Measurements from ENCODE around the gene CCDC8. TPM values are rescaled to one million over a fixed set of nuclear protein-coding genes. Genes with fewer than 3 reads are reported as not detected.
A peak's percentile ranks its signal among the peaks of the same experiment; 100 is the strongest.

The CCDC8 gene
- total RNA-seq (2012; rRNA removed): 10.3 and 21.3 TPM in 2 replicates

- Histone ChIP-seq H3K9ac (ENCODE audit: low read depth, low read length) (peak within 1 kb of the TSS; percentile 80), H3K4me3 (ENCODE audit: low read length) (peak within 1 kb of the TSS; percentile 63), H3K9me3 (replicated peaks; ENCODE audit: low read length) (no peaks in the 10 kb centered on the region), H3K4me1 (ENCODE audit: control insufficient read depth, insufficient read depth, low read length) (peaks cover 44% of the 10 kb centered on the region), H3K27me3 (ENCODE audit: control insufficient read depth, insufficient read depth, low read length) (peaks cover 3% of the 10 kb centered on the region), H3K4me2 (ENCODE audit: low read length) (peak within 1 kb of the TSS; percentile 79), H3K36me3 (ENCODE audit: insufficient read depth, low read length) (no peaks in the 10 kb centered on the region)
Observed at GRCh38 chr19:46413262-46414031, at the start of gene CCDC8. Gene CCDC8, minus strand, starts transcription at chr19:46413564. Its CDS starts 754 bp downstream, at chr19:46412810.

- peaks cover 9% of the 10 kb centered on the region for H3K4me1 ChIP-seq (ENCODE audit: control insufficient read depth, insufficient read depth, low read length)
- H3K9me3 ChIP-seq (replicated peaks; ENCODE audit: low read length): no peaks in the 10 kb centered on the region
- no peak overlapping the region for H3K4me3 ChIP-seq (ENCODE audit: low read length)
- H3K36me3 ChIP-seq (ENCODE audit: insufficient read depth, low read length): no peaks in the 10 kb centered on the region
- no peak overlapping the region for H3K4me2 ChIP-seq (ENCODE audit: low read length)
- H3K27me3 ChIP-seq (ENCODE audit: control insufficient read depth, insufficient read depth, low read length): no peaks in the 10 kb centered on the region
- no peak overlapping the region for H3K9ac ChIP-seq (ENCODE audit: low read depth, low read length)
Observed at GRCh38 chr19:46461537-46461936, 48.2 kb upstream of the CCDC8 start.

GRCh38 chr19:46460981-46461380 lies 47.6 kb upstream of the CCDC8 start:
- H3K9ac ChIP-seq (ENCODE audit: low read depth, low read length): no peak overlapping the region
- H3K27me3 ChIP-seq (ENCODE audit: control insufficient read depth, insufficient read depth, low read length): no peaks in the 10 kb centered on the region
- no peaks in the 10 kb centered on the region for H3K9me3 ChIP-seq (replicated peaks; ENCODE audit: low read length)
- peaks cover 9% of the 10 kb centered on the region for H3K4me1 ChIP-seq (ENCODE audit: control insufficient read depth, insufficient read depth, low read length)
- H3K4me3 ChIP-seq (ENCODE audit: low read length): no peak overlapping the region
- no peak overlapping the region for H3K4me2 ChIP-seq (ENCODE audit: low read length)
- no peaks in the 10 kb centered on the region for H3K36me3 ChIP-seq (ENCODE audit: insufficient read depth, low read length)

- no peak overlapping the region for H3K4me3 ChIP-seq (ENCODE audit: low read length)
- H3K36me3 ChIP-seq (ENCODE audit: insufficient read depth, low read length): no peaks in the 10 kb centered on the region
Observed at GRCh38 chr19:46460055-46460454, 46.7 kb upstream of the CCDC8 start.

GRCh38 chr19:46456930-46457329 lies 43.6 kb upstream of the CCDC8 start:
- no peak overlapping the region for H3K9ac ChIP-seq (ENCODE audit: low read depth, low read length)
- no peaks in the 10 kb centered on the region for H3K36me3 ChIP-seq (ENCODE audit: insufficient read depth, low read length)
- H3K9me3 ChIP-seq (replicated peaks; ENCODE audit: low read length): no peaks in the 10 kb centered on the region
- no peak overlapping the region for H3K4me2 ChIP-seq (ENCODE audit: low read length)
- no peaks in the 10 kb centered on the region for H3K27me3 ChIP-seq (ENCODE audit: control insufficient read depth, insufficient read depth, low read length)
- peaks cover 6% of the 10 kb centered on the region for H3K4me1 ChIP-seq (ENCODE audit: control insufficient read depth, insufficient read depth, low read length)
- H3K4me3 ChIP-seq (ENCODE audit: low read length): no peak overlapping the region

More at GRCh38 chr19:46460055-46460454, 46.7 kb upstream of the CCDC8 start:
- no peaks in the 10 kb centered on the region for H3K27me3 ChIP-seq (ENCODE audit: control insufficient read depth, insufficient read depth, low read length)
- no peaks in the 10 kb centered on the region for H3K9me3 ChIP-seq (replicated peaks; ENCODE audit: low read length)
- H3K4me2 ChIP-seq (ENCODE audit: low read length): no peak overlapping the region
- H3K4me1 ChIP-seq (ENCODE audit: control insufficient read depth, insufficient read depth, low read length): peaks cover 5% of the 10 kb centered on the region
- no peak overlapping the region for H3K9ac ChIP-seq (ENCODE audit: low read depth, low read length)

GRCh38 chr19:46454244-46454643 lies 40.9 kb upstream of the CCDC8 start:
- Histone ChIP-seq H3K9ac (ENCODE audit: low read depth, low read length) (no peak overlapping the region), H3K4me3 (ENCODE audit: low read length) (no peak overlapping the region), H3K36me3 (ENCODE audit: insufficient read depth, low read length) (no peaks in the 10 kb centered on the region), H3K27me3 (ENCODE audit: control insufficient read depth, insufficient read depth, low read length) (no peaks in the 10 kb centered on the region), H3K9me3 (replicated peaks; ENCODE audit: low read length) (peaks cover 2% of the 10 kb centered on the region), H3K4me1 (ENCODE audit: control insufficient read depth, insufficient read depth, low read length) (peaks cover 18% of the 10 kb centered on the region), H3K4me2 (ENCODE audit: low read length) (no peak overlapping the region)

- Histone ChIP-seq H3K9ac (ENCODE audit: low read depth, low read length) (no peak overlapping the region), H3K4me2 (ENCODE audit: low read length) (no peak overlapping the region), H3K4me3 (ENCODE audit: low read length) (no peak overlapping the region), H3K4me1 (ENCODE audit: control insufficient read depth, insufficient read depth, low read length) (peaks cover 18% of the 10 kb centered on the region), H3K9me3 (replicated peaks; ENCODE audit: low read length) (peaks cover 2% of the 10 kb centered on the region), H3K27me3 (ENCODE audit: control insufficient read depth, insufficient read depth, low read length) (no peaks in the 10 kb centered on the region), H3K36me3 (ENCODE audit: insufficient read depth, low read length) (no peaks in the 10 kb centered on the region)
Observed at GRCh38 chr19:46453661-46454060, 40.3 kb upstream of the CCDC8 start.

GRCh38 chr19:46452186-46452585 lies 38.8 kb upstream of the CCDC8 start:
- Histone ChIP-seq H3K27me3 (ENCODE audit: control insufficient read depth, insufficient read depth, low read length) (no peaks in the 10 kb centered on the region), H3K4me2 (ENCODE audit: low read length) (no peak overlapping the region), H3K9me3 (replicated peaks; ENCODE audit: low read length) (peaks cover 2% of the 10 kb centered on the region), H3K4me1 (ENCODE audit: control insufficient read depth, insufficient read depth, low read length) (peaks cover 18% of the 10 kb centered on the region), H3K36me3 (ENCODE audit: insufficient read depth, low read length) (no peaks in the 10 kb centered on the region), H3K9ac (ENCODE audit: low read depth, low read length) (no peak overlapping the region), H3K4me3 (ENCODE audit: low read length) (no peak overlapping the region)

- no peaks in the 10 kb centered on the region for H3K36me3 ChIP-seq (ENCODE audit: insufficient read depth, low read length)
- peaks cover 16% of the 10 kb centered on the region for H3K4me1 ChIP-seq (ENCODE audit: control insufficient read depth, insufficient read depth, low read length)
- peak overlapping the region; percentile 5 for H3K9ac ChIP-seq (ENCODE audit: low read depth, low read length)
- H3K4me3 ChIP-seq (ENCODE audit: low read length): no peak overlapping the region
- no peak overlapping the region for H3K4me2 ChIP-seq (ENCODE audit: low read length)
- peaks cover 2% of the 10 kb centered on the region for H3K9me3 ChIP-seq (replicated peaks; ENCODE audit: low read length)
- H3K27me3 ChIP-seq (ENCODE audit: control insufficient read depth, insufficient read depth, low read length): no peaks in the 10 kb centered on the region
Observed at GRCh38 chr19:46451352-46451751, 38.0 kb upstream of the CCDC8 start.

- Histone ChIP-seq H3K4me1 (ENCODE audit: control insufficient read depth, insufficient read depth, low read length) (peaks cover 13% of the 10 kb centered on the region), H3K36me3 (ENCODE audit: insufficient read depth, low read length) (no peaks in the 10 kb centered on the region), H3K9ac (ENCODE audit: low read depth, low read length) (peak overlapping the region; percentile 5), H3K27me3 (ENCODE audit: control insufficient read depth, insufficient read depth, low read length) (no peaks in the 10 kb centered on the region), H3K9me3 (replicated peaks; ENCODE audit: low read length) (peaks cover 2% of the 10 kb centered on the region), H3K4me2 (ENCODE audit: low read length) (no peak overlapping the region), H3K4me3 (ENCODE audit: low read length) (no peak overlapping the region)
Observed at GRCh38 chr19:46450737-46451136, 37.4 kb upstream of the CCDC8 start.

GRCh38 chr19:46449228-46449627 lies 35.9 kb upstream of the CCDC8 start:
- Histone ChIP-seq H3K27me3 (ENCODE audit: control insufficient read depth, insufficient read depth, low read length) (no peaks in the 10 kb centered on the region), H3K4me3 (ENCODE audit: low read length) (no peak overlapping the region), H3K9me3 (replicated peaks; ENCODE audit: low read length) (peaks cover 2% of the 10 kb centered on the region), H3K4me2 (ENCODE audit: low read length) (no peak overlapping the region), H3K9ac (ENCODE audit: low read depth, low read length) (no peak overlapping the region), H3K4me1 (ENCODE audit: control insufficient read depth, insufficient read depth, low read length) (peaks cover 13% of the 10 kb centered on the region), H3K36me3 (ENCODE audit: insufficient read depth, low read length) (no peaks in the 10 kb centered on the region)

GRCh38 chr19:46448601-46449000 lies 35.2 kb upstream of the CCDC8 start:
- Histone ChIP-seq H3K9ac (ENCODE audit: low read depth, low read length) (no peak overlapping the region), H3K4me1 (ENCODE audit: control insufficient read depth, insufficient read depth, low read length) (peaks cover 13% of the 10 kb centered on the region), H3K4me3 (ENCODE audit: low read length) (no peak overlapping the region), H3K9me3 (replicated peaks; ENCODE audit: low read length) (peaks cover 2% of the 10 kb centered on the region), H3K4me2 (ENCODE audit: low read length) (no peak overlapping the region), H3K36me3 (ENCODE audit: insufficient read depth, low read length) (no peaks in the 10 kb centered on the region), H3K27me3 (ENCODE audit: control insufficient read depth, insufficient read depth, low read length) (no peaks in the 10 kb centered on the region)
